A549 treated with RU486 at 1 μM for 4 hours (cell line): ENCODE measurements around the gene RMC1. TPM values are rescaled to one million over a fixed set of nuclear protein-coding genes. Genes with fewer than 3 reads are reported as not detected.

ENCODE experiments used
- total RNA-seq: library from RNA; stranded (reverse); fragments of 200-300 nt; extraction: Qiagen RNA extraction; gene quantifications from 5 replicates; pipeline ENCODE4 v1.2.3, GENCODE V29; 2022; ENCODE audit warnings: low read depth

RMC1 gene
- total RNA-seq: 12.5 to 15.5 TPM (median 14.7 TPM) in 5 replicates

DNA sequence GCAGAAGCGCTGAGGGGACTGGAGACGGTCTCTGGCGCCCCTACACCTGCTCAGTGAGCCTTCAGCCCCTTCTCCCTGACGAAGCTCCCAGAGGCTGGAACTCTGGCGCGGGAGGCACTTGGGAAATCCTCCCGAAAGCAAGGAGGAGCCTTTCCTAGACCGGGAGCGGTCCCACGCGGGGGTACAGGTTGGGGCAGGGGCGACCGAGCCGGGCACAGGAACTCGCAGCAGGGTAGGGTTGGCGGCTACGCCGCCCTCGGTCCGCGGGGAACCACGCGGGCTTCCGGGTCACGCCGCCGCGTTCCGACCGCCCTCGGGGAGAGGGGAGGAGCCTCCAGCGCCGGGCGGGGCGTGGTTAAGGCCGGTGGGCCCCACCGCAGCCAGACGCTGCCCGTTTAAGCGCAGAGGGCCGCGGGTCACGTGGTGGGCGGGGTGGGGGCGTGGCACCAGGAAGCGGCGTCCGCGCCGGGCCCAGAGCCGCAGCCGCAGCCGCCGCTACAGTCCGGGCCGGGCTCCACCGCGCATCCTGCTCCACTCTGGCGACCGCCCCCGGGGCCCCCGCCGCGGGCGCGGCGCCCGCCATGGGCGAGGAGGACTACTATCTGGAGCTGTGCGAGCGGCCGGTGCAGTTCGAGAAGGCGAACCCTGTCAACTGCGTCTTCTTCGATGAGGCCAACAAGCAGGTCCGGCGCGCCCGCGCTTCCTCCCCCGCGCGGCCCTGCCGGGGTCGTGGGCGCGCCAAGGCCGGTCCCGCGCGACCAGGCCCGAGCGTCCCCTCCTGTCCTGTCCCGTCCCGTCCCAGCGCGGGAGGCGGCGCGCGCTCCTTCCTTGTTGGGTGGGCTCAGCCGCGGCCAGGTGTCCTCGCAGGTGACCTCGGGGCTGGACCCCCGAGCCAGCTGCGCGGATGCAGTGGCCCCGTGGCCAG is at the start of gene RMC1:
Gene RMC1, plus strand, starts transcription at position 474 of the 925 bp plus-strand sequence. Its CDS starts 108 bp downstream, at position 582.

Other genes starting within 250 kb of the RMC1 start
- gene RIOK3, start 50.2 kb upstream of the RMC1 start, total RNA-seq: 27.1 to 44.4 TPM (median 34.8 TPM) in 5 replicates
- gene NPC1, start 83.0 kb downstream of the RMC1 start, total RNA-seq: 72.0 to 111 TPM (median 92.2 TPM) in 5 replicates
- 9.3 to 13.5 TPM (median 13.3 TPM) in 5 replicates for gene ANKRD29, start 159.4 kb downstream of the RMC1 start, total RNA-seq
- gene LAMA3, start 185.9 kb downstream of the RMC1 start, total RNA-seq: 29.8 to 39.0 TPM (median 38.4 TPM) in 5 replicates